ENCODE measurements around the gene ARSG. TPM values are rescaled to one million over a fixed set of nuclear protein-coding genes. Genes with fewer than 3 reads are reported as not detected.

ARSG gene
- total RNA-seq, 4 donors from 2014 or later: 2.2 to 5.5 (median 3.5) TPM

GRCh38 chr17:68356520-68356919 is 65.2 kb downstream of the ARSG start:
- WGBS, 2 donors (ENCODE audit: low coverage in 1 of 2): 81 to 92% methylated on average over 3 to 6 of the region's 8 CpGs
- Histone ChIP-seq H3K27ac (no peak overlapping the region), H3K36me3 (peaks cover 0 to 14% of the 10 kb centered on the region in 2 donors), H3K9me3 (no peaks in the 10 kb centered on the region), H3K4me3 (no peak overlapping the region), H3K27me3 (no peaks in the 10 kb centered on the region), H3K4me1 (no peaks in the 10 kb centered on the region)
- ATAC-seq: no peak
- TF ChIP-seq POLR2AphosphoS5 (IDR thresholded peaks at IDR 0.05): no peak
- no peak for TF ChIP-seq EP300 (IDR thresholded peaks at IDR 0.05)
- no peak for TF ChIP-seq CTCF (IDR thresholded peaks at IDR 0.05)
- TF ChIP-seq POLR2A (IDR thresholded peaks at IDR 0.05): no peak

- TF ChIP-seq POLR2A (IDR thresholded peaks at IDR 0.05): no peak
- TF ChIP-seq EP300 (IDR thresholded peaks at IDR 0.05): no peak
- no peak for TF ChIP-seq POLR2AphosphoS5 (IDR thresholded peaks at IDR 0.05)
- no peak for TF ChIP-seq CTCF (IDR thresholded peaks at IDR 0.05)
- Histone ChIP-seq H3K36me3 (peaks cover 0 to 14% of the 10 kb centered on the region in 2 donors), H3K4me1 (no peaks in the 10 kb centered on the region), H3K4me3 (no peak overlapping the region), H3K27ac (no peak overlapping the region), H3K9me3 (no peaks in the 10 kb centered on the region), H3K27me3 (no peaks in the 10 kb centered on the region)
- no peak for ATAC-seq
- WGBS, 2 donors (ENCODE audit: low coverage in 1 of 2): 86 to 91% methylated on average over 1 to 3 of the region's 3 CpGs
These were observed 65.7 kb downstream of the ARSG start for GRCh38 chr17:68356949-68357455.

GRCh38 chr17:68357886-68358285 is 66.6 kb downstream of the ARSG start:
- no peak for TF ChIP-seq POLR2AphosphoS5 (IDR thresholded peaks at IDR 0.05)
- TF ChIP-seq CTCF (IDR thresholded peaks at IDR 0.05): no peak
- TF ChIP-seq POLR2A (IDR thresholded peaks at IDR 0.05): no peak
- TF ChIP-seq EP300 (IDR thresholded peaks at IDR 0.05): no peak
- peaks cover 0 to 14% of the 10 kb centered on the region in 2 donors for H3K36me3 ChIP-seq
- no peaks in the 10 kb centered on the region for H3K9me3 ChIP-seq
- no peaks in the 10 kb centered on the region for H3K27me3 ChIP-seq
- no peak overlapping the region for H3K4me3 ChIP-seq
- no peak for ATAC-seq
- H3K4me1 ChIP-seq: no peaks in the 10 kb centered on the region
- 98 to 100% methylated on average over 2 to 4 of the region's 4 CpGs for WGBS, 2 donors (ENCODE audit: low coverage in 1 of 2)
- no peak overlapping the region for H3K27ac ChIP-seq

- H3K36me3 ChIP-seq: peaks cover 0 to 14% of the 10 kb centered on the region in 2 donors
- H3K4me1 ChIP-seq: no peaks in the 10 kb centered on the region
- H3K27ac ChIP-seq: no peak overlapping the region
- H3K27me3 ChIP-seq: no peaks in the 10 kb centered on the region
- TF ChIP-seq POLR2AphosphoS5 (IDR thresholded peaks at IDR 0.05) (no peak), CTCF (IDR thresholded peaks at IDR 0.05) (no peak), POLR2A (IDR thresholded peaks at IDR 0.05) (no peak), EP300 (IDR thresholded peaks at IDR 0.05) (no peak)
- H3K9me3 ChIP-seq: no peaks in the 10 kb centered on the region
- no peak for ATAC-seq
- WGBS, 2 donors (ENCODE audit: low coverage in 1 of 2): 69 to 75% methylated on average over 4 to 10 of the region's 13 CpGs
- H3K4me3 ChIP-seq: no peak overlapping the region
These were observed 68.7 kb downstream of the ARSG start for GRCh38 chr17:68359791-68360535.

- Histone ChIP-seq H3K27me3 (no peaks in the 10 kb centered on the region), H3K36me3 (no peaks in the 10 kb centered on the region), H3K9me3 (no peaks in the 10 kb centered on the region), H3K4me3 (no peak overlapping the region), H3K4me1 (no peaks in the 10 kb centered on the region), H3K27ac (no peak overlapping the region)
- TF ChIP-seq CTCF (IDR thresholded peaks at IDR 0.05) (no peak), POLR2A (IDR thresholded peaks at IDR 0.05) (no peak), EP300 (IDR thresholded peaks at IDR 0.05) (no peak), POLR2AphosphoS5 (IDR thresholded peaks at IDR 0.05) (no peak)
- WGBS, 2 donors (ENCODE audit: low coverage in 1 of 2): 86 to 94% methylated on average over 2 of the region's 2 CpGs
- no peak for ATAC-seq
These were observed 74.2 kb downstream of the ARSG start for GRCh38 chr17:68365469-68365868.

Data from gastroesophageal sphincter (tissue), 4 donors.